Psoas muscle (tissue), 8 donors: ENCODE data around the gene ATP6V1A. TPM values are rescaled to one million over a fixed set of nuclear protein-coding genes. Genes with fewer than 3 reads are reported as not detected.

Source experiments
- ATAC-seq, 4 donors: fragments of 200-7000 bp; cut with Tn5 transposase; one replicate each; pipeline ENCODE4 v1.9.1; 2020; ENCODE audit warnings: moderate library complexity in 3 of 4, mild to moderate bottlenecking in 2 of 4
- DNase-seq, 2 donors: peaks; one replicate each; pipeline ENCODE4 v3.0.0-alpha.2; 2020
- H3K27ac ChIP-seq: fragments of 200-600 bp; one replicate; pipeline ENCODE4 v1.8.0; 2022
- H3K27me3 ChIP-seq, 3 donors: fragments of 200-600 bp in 1 of 3; one replicate each; pipeline versions ENCODE4 v1.6.1 to v1.8.0; 2013 to 2022; ENCODE audit warnings: low read length in 2 of 3, mild to moderate bottlenecking in 2 of 3, moderate library complexity in 1 of 3; ENCODE audit not compliant: insufficient read depth in 3 of 3
- H3K36me3 ChIP-seq, 2 donors: fragments of 200-600 bp in 1 of 2; one replicate each; pipeline versions ENCODE4 v1.6.1 to v1.8.0; 2013 to 2022; ENCODE audit warnings: low read depth in 1 of 2, mild to moderate bottlenecking in 1 of 2, moderate library complexity in 1 of 2; ENCODE audit not compliant: insufficient read depth in 1 of 2
- H3K4me1 ChIP-seq: fragments of 200-600 bp; one replicate; pipeline ENCODE4 v1.8.0; 2022
- H3K4me3 ChIP-seq: fragments of 200-600 bp; one replicate; pipeline ENCODE4 v1.8.0; 2022; ENCODE audit warnings: mild to moderate bottlenecking
- H3K9me3 ChIP-seq: fragments of 200-600 bp; one replicate; pipeline ENCODE4 v1.8.0; 2022
- WGBS, 3 donors: extraction: QIAGEN DNeasy Blood & Tissue Kit; methylation state at CpG; one replicate each; pipeline versions ENCODE4 v1.1.6 to v1.1.7; 2013; 5-methylcytosine and 5-hydroxymethylcytosine counted together
- intact Hi-C, 2 donors: fragments of 100-400 bp; cut with DNase I; formaldehyde crosslinking; loops; one replicate each; pipeline versions ENCODE4 v1.11.0 to v1.14.2; 2022
- polyA plus RNA-seq, 3 donors: library from polyadenylated mRNA; stranded (reverse); fragments of 200-250 nt; gene quantifications; one replicate each; pipeline ENCODE4 v1.2.3, GENCODE V29; 2013
- total RNA-seq, 4 donors: library from RNA; stranded (reverse); fragmentation: NEBNext Ultra II Directional in 2 of 4; extraction: Animal tissue kit (Norgen Biotek cat#: 25700) in 2 of 4; gene quantifications; one replicate each; pipeline versions ENCODE4 v1.2.1 to v1.2.4, GENCODE V29; 2021 to 2023
- TF ChIP-seq, protein P1 (sequence below): fragments of 200-600 bp; IDR thresholded peaks from one replicate; pipeline ENCODE4 v1.8.0; 2022; ENCODE audit warnings: antibody characterized with exemption
- donor health status: healthy with polysubstance abuse.
- donor health status: DM: no; HTN: no; CAD: no; lungs with moderate emphysema.
- donor health status: Bipolar disorder and iron deficiency.
- donor health status: healthy.
- donor health status: DM: yes; HTN: yes; CAD: no.
- donor health status: DM: no; HTN: no; CAD: no.
- donor health status: DM: no; HTN: no; CAD: no.
- donor health status: DM: yes; HTN: yes; CAD: no.

Gene ATP6V1A
- total and polyA plus RNA-seq, 7 donors = 4.2 to 20.6 (median 17.0) TPM

DNA sequence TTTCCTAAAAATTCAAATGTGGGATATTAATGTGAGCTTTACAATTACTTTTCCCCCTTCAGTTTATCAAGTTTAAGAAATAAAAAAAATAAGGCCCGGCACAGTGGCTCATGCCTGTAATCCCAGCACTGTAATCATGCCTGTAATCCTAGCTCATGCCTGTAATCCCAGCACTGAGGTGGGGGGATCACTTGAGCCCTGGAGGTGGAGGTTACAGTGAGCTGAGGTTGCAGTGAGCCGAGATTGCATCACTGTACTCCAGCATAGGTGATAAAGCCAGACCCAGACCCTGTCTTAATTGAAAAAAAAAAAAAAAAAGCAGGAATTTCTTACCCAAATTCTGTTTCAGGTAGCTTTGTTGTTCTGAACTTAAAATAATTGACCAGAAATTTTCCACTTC is 17.9 kb downstream of the ATP6V1A start:
- H3K27me3 ChIP-seq = no peaks in the 10 kb centered on the region
- H3K4me1 ChIP-seq = no peaks in the 10 kb centered on the region
- no peak overlapping the region for H3K27ac ChIP-seq
- ATAC-seq (peak in 1 of 4 donors; percentile 35), DNase-seq (no peak)
- no peak overlapping the region for H3K4me3 ChIP-seq
- intact Hi-C loops = no loop called here
- 49 to 75% (median 56%) methylated on average over 2 of the region's 2 CpGs for WGBS, 3 donors
- no peaks in the 10 kb centered on the region for H3K9me3 ChIP-seq
- TF ChIP-seq, protein P1, sequence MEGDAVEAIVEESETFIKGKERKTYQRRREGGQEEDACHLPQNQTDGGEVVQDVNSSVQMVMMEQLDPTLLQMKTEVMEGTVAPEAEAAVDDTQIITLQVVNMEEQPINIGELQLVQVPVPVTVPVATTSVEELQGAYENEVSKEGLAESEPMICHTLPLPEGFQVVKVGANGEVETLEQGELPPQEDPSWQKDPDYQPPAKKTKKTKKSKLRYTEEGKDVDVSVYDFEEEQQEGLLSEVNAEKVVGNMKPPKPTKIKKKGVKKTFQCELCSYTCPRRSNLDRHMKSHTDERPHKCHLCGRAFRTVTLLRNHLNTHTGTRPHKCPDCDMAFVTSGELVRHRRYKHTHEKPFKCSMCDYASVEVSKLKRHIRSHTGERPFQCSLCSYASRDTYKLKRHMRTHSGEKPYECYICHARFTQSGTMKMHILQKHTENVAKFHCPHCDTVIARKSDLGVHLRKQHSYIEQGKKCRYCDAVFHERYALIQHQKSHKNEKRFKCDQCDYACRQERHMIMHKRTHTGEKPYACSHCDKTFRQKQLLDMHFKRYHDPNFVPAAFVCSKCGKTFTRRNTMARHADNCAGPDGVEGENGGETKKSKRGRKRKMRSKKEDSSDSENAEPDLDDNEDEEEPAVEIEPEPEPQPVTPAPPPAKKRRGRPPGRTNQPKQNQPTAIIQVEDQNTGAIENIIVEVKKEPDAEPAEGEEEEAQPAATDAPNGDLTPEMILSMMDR = no peak
- no peaks in the 10 kb centered on the region for H3K36me3 ChIP-seq

- Histone ChIP-seq H3K27ac (no peak overlapping the region), H3K4me3 (no peak overlapping the region), H3K4me1 (peaks cover 1% of the 10 kb centered on the region), H3K27me3 (no peaks in the 10 kb centered on the region), H3K9me3 (no peaks in the 10 kb centered on the region), H3K36me3 (no peaks in the 10 kb centered on the region)
- ATAC-seq (peak in 1 of 4 donors; percentile 68), DNase-seq (no peak)
- intact Hi-C loops = no loop called here
- TF ChIP-seq, protein P1 = no peak
Measured at GRCh38 chr3:113769551-113769950, 22.7 kb downstream of the ATP6V1A start.

GRCh38 chr3:113771993-113772392 is 25.2 kb downstream of the ATP6V1A start:
- no peaks in the 10 kb centered on the region for H3K9me3 ChIP-seq
- H3K27ac ChIP-seq = no peak overlapping the region
- peaks cover 3% of the 10 kb centered on the region for H3K4me1 ChIP-seq
- intact Hi-C loops = no loop called here
- no peak overlapping the region for H3K4me3 ChIP-seq
- no peaks in the 10 kb centered on the region for H3K36me3 ChIP-seq
- DNase-seq = no peak
- TF ChIP-seq, protein P1 = no peak
- no peaks in the 10 kb centered on the region for H3K27me3 ChIP-seq
- no peak for ATAC-seq

GRCh38 chr3:113773381-113773780 is 26.5 kb downstream of the ATP6V1A start:
- ATAC-seq = no peak
- Histone ChIP-seq H3K9me3 (no peaks in the 10 kb centered on the region), H3K4me1 (peaks cover 3% of the 10 kb centered on the region), H3K4me3 (no peak overlapping the region), H3K27ac (no peak overlapping the region), H3K27me3 (no peaks in the 10 kb centered on the region), H3K36me3 (no peaks in the 10 kb centered on the region)
- intact Hi-C loops = no loop called here
- 81 to 93% (median 82%) methylated on average over 3 of the region's 3 CpGs for WGBS, 3 donors
- TF ChIP-seq, protein P1 = no peak
- no peak for DNase-seq

GRCh38 chr3:113775516-113775915 is 28.7 kb downstream of the ATP6V1A start:
- Histone ChIP-seq H3K27ac (no peak overlapping the region), H3K9me3 (no peaks in the 10 kb centered on the region), H3K36me3 (peaks cover 0 to 11% of the 10 kb centered on the region in 2 donors), H3K27me3 (no peaks in the 10 kb centered on the region), H3K4me3 (no peak overlapping the region), H3K4me1 (peaks cover 11% of the 10 kb centered on the region)
- intact Hi-C loops = no loop called here
- no peak for ATAC-seq
- no peak for DNase-seq
- 95 to 100% (median 99%) methylated on average over 1 of the region's 1 CpG for WGBS, 3 donors
- TF ChIP-seq, protein P1 = no peak
